ENCODE results near the gene AGO4. TPM values are rescaled to one million over a fixed set of nuclear protein-coding genes. Genes with fewer than 3 reads are reported as not detected.

AGO4 gene
- 13.2 and 20.3 TPM in 2 replicates for total RNA-seq

GRCh38 chr1:35807614-35808449 lies at the start of gene AGO4:
Gene AGO4 (plus strand): TSS chr1:35808016. CDS start chr1:35808417, 401 bp downstream.

GRCh38 chr1:35882945-35883634 lies 75.3 kb downstream of the AGO4 start, which contains the start of gene AGO1:
Gene AGO1 (plus strand): TSS chr1:35883209. CDS start chr1:35883422, 213 bp downstream.

Other genes starting within 250 kb of the AGO4 start
- gene TFAP2E, start 234.7 kb upstream of the AGO4 start, total RNA-seq: 0.16 TPM in 1 of 2 replicates, not detected in the other
- 10.3 and 10.6 TPM in 2 replicates for gene PSMB2, start 166.5 kb upstream of the AGO4 start, total RNA-seq
- 21.3 and 23.0 TPM in 2 replicates for gene C1orf216, start 89.1 kb upstream of the AGO4 start, total RNA-seq
- 1.7 and 1.8 TPM in 2 replicates for gene CLSPN, start 38.0 kb upstream of the AGO4 start, total RNA-seq
- 6.9 and 10.1 TPM in 2 replicates for gene AGO1, start 75.2 kb downstream of the AGO4 start, total RNA-seq
- gene AGO3, start 123.1 kb downstream of the AGO4 start, total RNA-seq: 8.4 and 11.3 TPM in 2 replicates

Measured in bronchial smooth muscle cell (primary cell).